GM18502 (cell line): ENCODE results near the gene MSI2.

ENCODE experiments used
- ATAC-seq: cut with Tn5 transposase; IDR thresholded peaks from one replicate; pipeline ENCODE4 v1.9.1; 2021; ENCODE audit warnings: mild to moderate bottlenecking; ENCODE audit not compliant: unreplicated experiment, poor library complexity

Gene MSI2

DNA sequence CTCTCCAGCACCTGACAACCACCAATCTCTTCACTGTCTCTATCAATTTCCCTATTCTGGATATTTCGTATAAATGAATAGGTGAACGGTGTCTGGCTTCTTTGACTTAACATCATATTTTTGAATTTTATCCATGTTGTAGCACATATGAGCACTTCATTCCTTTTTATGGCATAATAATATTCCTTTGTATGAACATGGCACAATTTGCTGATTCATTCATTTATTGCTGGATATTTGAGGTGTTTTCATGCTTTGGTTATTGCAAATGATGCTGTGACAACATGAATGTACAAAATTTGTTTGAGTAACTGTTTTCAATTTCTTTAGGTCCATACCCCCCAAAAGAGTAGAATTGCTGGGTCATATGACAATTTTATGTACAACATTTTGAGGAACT is 476.8 kb downstream of the MSI2 start:
- ATAC-seq: no peak
